ENCODE measurements around the gene TRDMT1.

The TRDMT1 gene

GRCh38 chr10:17229967-17230682 is 28.7 kb upstream of the TRDMT1 start:
- peak; percentile 81 for DNase-seq

DNA sequence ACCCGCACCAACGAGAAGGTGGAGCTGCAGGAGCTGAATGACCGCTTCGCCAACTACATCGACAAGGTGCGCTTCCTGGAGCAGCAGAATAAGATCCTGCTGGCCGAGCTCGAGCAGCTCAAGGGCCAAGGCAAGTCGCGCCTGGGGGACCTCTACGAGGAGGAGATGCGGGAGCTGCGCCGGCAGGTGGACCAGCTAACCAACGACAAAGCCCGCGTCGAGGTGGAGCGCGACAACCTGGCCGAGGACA is 28.2 kb upstream of the TRDMT1 start:
- DNase-seq: no peak

DNA sequence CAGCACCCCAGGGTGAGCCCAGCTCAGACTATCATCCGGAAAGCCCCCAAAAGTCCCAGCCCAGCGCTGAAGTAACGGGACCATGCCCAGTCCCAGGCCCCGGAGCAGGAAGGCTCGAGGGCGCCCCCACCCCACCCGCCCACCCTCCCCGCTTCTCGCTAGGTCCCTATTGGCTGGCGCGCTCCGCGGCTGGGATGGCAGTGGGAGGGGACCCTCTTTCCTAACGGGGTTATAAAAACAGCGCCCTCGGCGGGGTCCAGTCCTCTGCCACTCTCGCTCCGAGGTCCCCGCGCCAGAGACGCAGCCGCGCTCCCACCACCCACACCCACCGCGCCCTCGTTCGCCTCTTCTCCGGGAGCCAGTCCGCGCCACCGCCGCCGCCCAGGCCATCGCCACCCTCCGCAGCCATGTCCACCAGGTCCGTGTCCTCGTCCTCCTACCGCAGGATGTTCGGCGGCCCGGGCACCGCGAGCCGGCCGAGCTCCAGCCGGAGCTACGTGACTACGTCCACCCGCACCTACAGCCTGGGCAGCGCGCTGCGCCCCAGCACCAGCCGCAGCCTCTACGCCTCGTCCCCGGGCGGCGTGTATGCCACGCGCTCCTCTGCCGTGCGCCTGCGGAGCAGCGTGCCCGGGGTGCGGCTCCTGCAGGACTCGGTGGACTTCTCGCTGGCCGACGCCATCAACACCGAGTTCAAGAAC is 27.7 kb upstream of the TRDMT1 start:
- peak; percentile 68 for DNase-seq

- DNase-seq: peak; percentile 80
Observed at GRCh38 chr10:17228091-17229015, 26.9 kb upstream of the TRDMT1 start, which contains the start of gene VIM. VIM (plus strand) TSS chr10:17228241; CDS start chr10:17229423, 1,182 bp downstream.

DNA sequence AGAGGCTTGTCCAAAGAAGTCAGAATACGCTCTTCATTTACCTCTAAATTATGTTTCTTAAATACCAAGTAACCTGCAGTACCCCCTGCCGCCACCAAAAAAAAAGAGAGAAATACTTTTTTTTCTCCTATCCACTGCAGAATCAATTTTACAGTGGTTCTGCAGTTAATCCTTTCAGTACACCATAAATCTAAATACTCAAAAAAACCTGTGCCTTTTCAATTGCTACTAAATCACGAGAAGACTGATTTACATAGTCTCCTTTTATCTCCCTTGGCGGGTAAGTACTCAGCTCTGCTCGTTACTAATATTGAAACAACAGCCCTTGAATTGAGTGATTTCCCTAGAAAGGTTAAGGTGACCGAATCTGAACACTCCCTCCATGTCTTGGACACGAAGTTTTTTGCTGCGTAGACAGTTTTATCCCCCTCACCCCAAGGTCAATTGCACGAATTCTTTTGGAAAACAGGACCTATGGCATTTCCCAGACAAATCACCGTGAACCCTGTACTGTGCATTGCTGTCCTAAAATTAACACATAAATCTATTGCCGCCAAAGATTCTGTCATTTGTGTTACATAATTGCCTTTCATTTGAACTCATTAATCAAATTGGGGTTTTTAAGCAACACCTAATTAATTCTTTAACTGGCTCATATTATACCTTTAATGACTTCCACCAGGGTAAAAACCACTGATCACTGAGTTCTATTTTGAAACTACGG is 26.1 kb upstream of the TRDMT1 start:
- DNase-seq: no peak

- no peak for DNase-seq
Observed at GRCh38 chr10:17226891-17227303, 25.4 kb upstream of the TRDMT1 start.

DNA sequence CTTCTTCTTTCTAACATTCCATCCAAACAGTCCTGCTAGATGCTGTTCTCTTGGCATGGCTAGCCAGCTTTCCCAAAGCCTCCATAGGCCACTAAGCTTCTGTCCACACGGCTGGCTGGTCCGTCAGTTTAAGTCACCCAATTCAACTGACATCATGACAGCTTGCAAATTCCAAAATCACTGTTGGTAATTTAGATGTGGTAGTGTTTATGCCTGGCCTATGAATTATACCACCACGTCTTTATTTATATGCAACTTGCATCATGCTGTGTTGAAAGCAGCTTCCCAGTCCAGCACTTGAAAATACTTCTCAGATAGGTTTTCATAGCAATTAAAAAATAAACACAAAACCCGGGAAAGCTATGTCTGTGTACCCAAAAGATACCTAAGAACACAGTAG is 24.3 kb upstream of the TRDMT1 start:
- no peak for DNase-seq

DNA sequence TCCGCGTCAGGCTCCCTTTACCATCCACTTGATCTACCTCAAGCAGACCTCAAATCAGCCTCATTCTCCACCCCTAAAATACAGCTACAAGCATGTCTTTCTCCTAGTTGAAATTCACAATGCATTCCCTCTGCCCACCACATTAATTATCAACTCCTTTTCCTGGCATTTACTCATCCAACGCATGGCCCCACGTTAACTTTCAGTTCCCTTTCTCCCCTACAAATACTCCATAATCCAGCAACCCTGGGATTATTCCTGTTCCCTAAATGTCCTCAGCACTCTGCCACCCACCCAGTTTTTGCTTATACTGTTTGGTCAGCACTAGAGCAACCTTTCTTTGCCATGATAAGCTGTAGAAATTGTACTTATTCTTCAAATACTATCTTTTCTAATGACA is 20.9 kb upstream of the TRDMT1 start:
- no peak for DNase-seq

DNA sequence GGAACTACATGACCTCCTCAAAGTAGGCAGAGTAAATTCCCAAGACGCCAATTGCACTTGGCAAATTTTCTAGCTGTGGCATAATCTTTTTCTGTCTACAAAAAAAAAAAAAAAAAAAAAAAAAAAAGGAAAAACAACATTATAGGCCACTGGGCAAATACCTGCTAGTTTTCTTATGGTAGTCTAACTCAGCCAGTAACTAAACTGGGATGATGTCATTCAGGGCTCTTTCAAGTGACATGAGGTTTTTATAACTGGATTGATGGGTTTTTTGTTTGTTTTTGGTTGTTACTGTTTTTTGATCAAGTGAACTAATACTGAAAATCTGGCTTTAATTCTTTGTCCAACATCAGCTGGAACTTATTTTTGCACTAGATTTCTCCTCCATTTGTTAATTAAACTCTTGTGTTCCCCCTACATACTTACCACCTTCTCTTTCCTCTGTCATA is 19.2 kb upstream of the TRDMT1 start:
- DNase-seq: no peak

DNA sequence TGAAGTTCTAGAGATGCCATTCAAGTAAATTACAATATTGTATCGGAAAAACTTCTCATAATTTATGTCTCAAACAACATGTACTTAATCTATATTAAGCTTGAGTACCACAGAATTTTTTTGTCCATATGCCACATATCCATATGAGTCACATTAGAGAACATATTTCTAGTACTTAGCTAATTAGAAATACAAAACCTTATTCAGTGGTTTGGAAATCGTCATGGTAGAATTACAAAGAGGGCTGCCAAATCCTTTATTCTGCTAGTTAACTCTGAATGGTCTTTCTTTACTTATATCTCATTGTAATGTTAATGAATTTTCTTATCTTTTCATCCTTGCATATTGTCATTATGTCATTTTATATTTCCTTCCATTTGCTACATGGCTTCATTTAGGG is 17.6 kb upstream of the TRDMT1 start:
- no peak for DNase-seq

DNA sequence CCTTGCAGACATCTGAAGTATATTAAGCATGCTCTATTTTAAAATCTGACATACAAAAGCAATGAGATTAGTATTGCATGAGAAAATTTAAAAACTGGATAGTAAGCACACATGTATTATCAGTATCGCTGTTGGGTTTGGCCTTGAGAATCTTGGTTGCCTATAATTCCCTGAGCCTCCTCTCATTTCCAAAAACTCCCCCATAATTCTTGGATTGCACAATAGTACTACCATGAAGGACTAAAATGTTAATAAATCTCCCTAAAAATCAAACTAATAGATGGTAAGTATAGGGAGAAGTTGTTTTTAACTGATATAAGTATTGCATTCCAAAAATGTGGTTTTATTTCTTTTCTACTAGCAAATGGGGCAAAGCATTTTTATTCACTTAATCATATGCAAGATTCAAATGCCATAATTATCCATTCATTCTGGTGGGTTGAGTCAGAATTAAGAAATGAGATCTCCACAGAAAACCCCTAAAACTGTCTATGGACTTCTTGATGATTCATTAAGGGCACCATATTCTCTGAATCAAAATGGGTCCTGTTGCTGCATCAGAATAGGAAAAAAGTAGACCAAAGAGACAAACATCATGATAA is 16.3 kb upstream of the TRDMT1 start:
- no peak for DNase-seq

DNA sequence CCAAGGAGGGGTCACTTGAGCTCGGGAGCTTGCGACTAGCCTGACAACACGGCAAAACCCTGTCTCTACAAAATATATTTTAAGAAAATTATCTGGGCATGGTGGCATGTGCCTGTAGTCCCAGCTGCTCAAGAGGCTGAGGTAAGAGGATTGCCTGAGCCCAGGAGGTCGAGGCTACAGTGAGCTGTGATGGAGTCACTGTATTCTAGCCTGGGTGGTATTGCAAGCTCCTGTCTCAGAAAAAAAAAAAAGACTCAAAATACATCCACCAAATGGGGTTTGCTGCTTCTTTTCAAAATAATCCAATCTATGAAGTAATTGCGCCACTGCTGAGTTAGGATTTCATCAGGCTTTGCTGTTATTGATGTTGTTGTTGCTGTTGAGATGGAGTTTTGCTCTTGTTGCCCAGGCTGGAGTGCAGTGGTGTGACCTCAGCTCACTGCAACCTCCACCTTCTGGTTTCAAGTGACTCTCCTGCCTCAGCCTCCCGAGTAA is 15.5 kb upstream of the TRDMT1 start:
- DNase-seq: no peak

DNA sequence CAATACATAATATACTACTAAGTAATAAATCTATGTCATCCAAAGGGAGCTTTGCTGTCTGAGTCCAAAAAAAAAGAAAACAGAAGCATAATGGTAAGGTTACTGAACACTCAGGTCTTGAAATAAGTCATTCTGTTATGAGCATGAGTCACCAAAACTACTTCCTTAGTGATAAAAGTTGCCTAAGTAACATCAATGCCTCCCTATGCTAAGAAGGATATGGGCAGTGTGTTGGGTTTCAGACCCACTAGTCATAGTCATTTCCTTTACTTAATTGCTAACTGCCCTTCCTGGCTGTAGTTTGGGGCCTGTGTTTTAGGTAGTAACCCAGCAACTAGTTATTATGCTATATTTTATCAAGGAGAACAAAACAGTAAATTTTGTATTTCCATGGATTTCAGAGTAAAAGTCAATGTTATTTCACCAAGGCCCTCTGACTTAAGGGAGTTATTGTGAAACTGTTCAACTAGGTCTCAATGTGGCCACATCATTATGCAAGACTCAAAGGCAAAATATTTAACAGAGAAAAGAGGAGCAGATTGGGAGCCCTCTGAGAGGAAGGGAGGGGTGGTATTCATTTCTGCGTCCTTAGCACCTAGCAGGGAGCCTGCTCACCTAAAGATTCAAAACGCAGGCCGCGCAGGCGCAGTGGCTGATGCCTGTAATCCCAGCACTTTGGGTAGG is 14.9 kb upstream of the TRDMT1 start:
- no peak for DNase-seq

DNA sequence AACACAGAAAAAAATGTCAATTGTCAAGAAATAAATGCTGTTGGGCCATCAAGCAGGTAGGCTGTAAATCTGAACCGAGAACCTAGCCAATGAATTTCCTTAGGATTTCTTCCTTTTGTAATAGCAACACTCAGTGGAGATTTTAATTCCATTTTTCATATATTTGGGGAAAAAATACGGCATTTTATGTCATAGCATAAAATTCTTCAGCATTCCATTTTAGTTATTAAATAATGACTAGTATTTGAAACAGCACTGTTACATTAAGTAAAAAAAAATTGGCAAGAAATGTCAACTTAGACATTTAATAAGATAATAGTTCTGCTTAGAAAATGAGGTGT is 14.3 kb upstream of the TRDMT1 start:
- DNase-seq: no peak

DNA sequence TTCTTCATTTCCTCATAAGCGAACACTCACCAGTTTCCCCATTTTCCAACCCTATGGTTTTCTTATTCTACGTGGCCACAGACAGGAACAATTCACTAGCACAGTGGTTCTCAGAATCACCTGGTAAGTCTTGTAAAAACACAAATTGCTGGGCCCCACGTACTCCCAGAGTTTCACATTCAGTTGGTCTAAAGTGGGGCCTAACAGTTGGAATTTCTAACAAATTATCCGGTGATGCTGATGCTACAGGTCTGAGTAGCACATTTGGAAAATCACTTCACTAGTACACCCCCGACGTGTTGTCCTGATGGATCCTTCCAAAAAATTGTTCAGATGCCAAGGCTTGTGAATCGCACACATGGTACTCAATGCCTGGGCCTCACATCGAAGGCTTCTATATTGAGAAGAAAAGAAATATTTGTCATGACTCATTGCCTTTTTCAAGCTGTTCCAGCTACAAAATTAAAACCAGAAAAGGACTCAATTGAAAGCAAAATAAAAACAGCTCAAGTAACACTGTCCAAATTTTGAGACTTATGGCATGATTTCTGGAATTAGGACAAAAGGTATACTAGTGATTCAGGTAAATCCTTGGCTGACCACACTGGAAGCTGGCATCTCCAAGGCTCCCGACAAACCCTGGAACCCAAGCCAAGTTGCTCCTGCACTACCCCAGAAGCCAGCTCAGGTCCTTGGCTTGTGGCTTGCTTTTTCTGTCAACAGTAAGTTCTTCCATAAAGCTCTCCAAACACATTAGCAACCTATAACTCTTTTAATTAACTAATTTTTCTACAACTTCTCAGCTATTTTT is 13.7 kb upstream of the TRDMT1 start:
- no peak for DNase-seq

GRCh38 chr10:17214526-17214925 is 13.1 kb upstream of the TRDMT1 start:
- no peak for DNase-seq

- no peak for DNase-seq
Observed at GRCh38 chr10:17213646-17214349, 12.3 kb upstream of the TRDMT1 start.

DNA sequence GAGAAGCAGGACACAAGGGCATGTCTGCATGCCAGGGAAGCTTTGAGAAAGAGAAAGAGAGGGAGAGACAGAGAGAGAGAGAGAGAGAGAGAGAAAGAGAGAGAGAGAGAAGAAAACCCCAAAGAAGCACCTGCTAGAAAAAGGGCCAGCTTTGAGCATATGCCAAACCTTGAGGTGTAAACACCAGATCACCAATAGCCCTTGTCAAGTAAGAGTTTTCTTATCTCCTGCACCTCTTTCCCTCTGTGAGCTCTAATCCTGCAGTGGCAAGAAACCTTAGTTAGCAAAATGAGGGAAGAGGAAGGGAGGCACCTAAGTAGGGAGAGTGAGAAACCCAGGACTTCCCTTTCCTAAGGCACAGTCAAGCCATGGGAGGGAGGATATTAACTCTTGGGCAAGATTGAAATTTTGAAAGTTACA is 11.3 kb upstream of the TRDMT1 start:
- no peak for DNase-seq

GRCh38 chr10:17210361-17210760 is 8.9 kb upstream of the TRDMT1 start:
- no peak for DNase-seq

GRCh38 chr10:17209881-17210280 is 8.4 kb upstream of the TRDMT1 start:
- no peak for DNase-seq
